Adrenal gland (tissue), 12 donors: ENCODE data around the gene TBC1D16. TPM values are rescaled to one million over a fixed set of nuclear protein-coding genes. Genes with fewer than 3 reads are reported as not detected.

Source experiments
- DNase-seq, 7 donors: peaks; one replicate each; pipeline ENCODE4 v3.0.0-alpha.2; 2019 to 2020
- H3K27ac ChIP-seq, 5 donors: fragments of 200-600 bp; sonication (generic) in 4 of 5; 1 replicate in 3 of 5; 2 replicates in 2 of 5; pipeline versions ENCODE4 v1.5.1 to v1.8.0; 2016 to 2020; ENCODE audit warnings: mild to moderate bottlenecking in 1 of 5
- H3K27me3 ChIP-seq: fragments of 200-600 bp; 2 replicates; pipeline ENCODE4 v1.8.0; 2021
- H3K36me3 ChIP-seq, 2 donors: fragments of 200-600 bp; replicated peaks in 1 of 2; 1 replicate in 1 of 2; 2 replicates in 1 of 2; pipeline versions ENCODE4 v1.5.1 to v1.8.0; 2018 to 2022
- H3K4me1 ChIP-seq, 2 donors: fragments of 200-600 bp; replicated peaks in 1 of 2; 1 replicate in 1 of 2; 2 replicates in 1 of 2; pipeline versions ENCODE4 v1.5.1 to v1.8.0; 2018 to 2021
- H3K4me3 ChIP-seq, 4 donors: fragments of 200-600 bp; sonication (generic) in 3 of 4; one replicate each; pipeline ENCODE4 v1.5.1; 2016 to 2018
- H3K9me3 ChIP-seq, 3 donors: fragments of 200-600 bp; sonication (generic) in 1 of 3; replicated peaks in 1 of 3; 1 replicate in 2 of 3; 2 replicates in 1 of 3; pipeline versions ENCODE4 v1.5.1 to v1.8.0; 2016 to 2021
- POLR2A ChIP-seq, 2 donors: fragments of 450-650 bp; IDR thresholded peaks; one replicate each; pipeline ENCODE4 v1.6.1; 2017; ENCODE audit warnings: antibody characterized with exemption in 2 of 2, mild to moderate bottlenecking in 2 of 2, moderate library complexity in 1 of 2
- WGBS, 4 donors: extraction: QIAGEN DNeasy Blood & Tissue Kit in 2 of 4; methylation state at CpG; one replicate each; pipeline versions ENCODE4 v1.1.5 to v1.1.7; 2013 to 2017; 5-methylcytosine and 5-hydroxymethylcytosine counted together
- intact Hi-C, 2 donors: fragments of 100-400 bp; cut with DNase I; formaldehyde crosslinking; loops; one replicate each; pipeline versions ENCODE4 v1.14.1 to v1.15.0; 2022 to 2023
- polyA plus RNA-seq, 3 donors: library from polyadenylated mRNA; stranded (reverse); fragments of 200-250 nt in 2 of 3; fragments of 350-450 nt in 1 of 3; fragmentation: Illumina TruSeq in 1 of 3; extraction: RNeasy Lipid Tissue Mini Kit (QIAGEN cat#74804) in 1 of 3; gene quantifications; one replicate each; pipeline ENCODE4 v1.2.3, GENCODE V29; 2013 to 2014
- total RNA-seq, 9 donors: library from RNA; depleted of rRNA in 4 of 9; stranded (reverse); fragments of >200 nt in 4 of 9; fragments of 120-200 nt in 1 of 9; fragmentation: NEBNext Ultra II Directional in 1 of 9; extraction: Animal tissue kit (Norgen Biotek cat#: 25700) in 1 of 9; gene quantifications; one replicate each; pipeline versions ENCODE4 v1.1.0 to v1.2.4, GENCODE V29; 2013 to 2023
- TF ChIP-seq, protein P1 (sequence below), 6 experiments: fragments of 450-650 bp in 4 of 6; fragments of 200-600 bp in 2 of 6; sonication (generic) in 1 of 6; IDR thresholded peaks; 1 replicate in 5 of 6; 2 replicates in 1 of 6; pipeline versions ENCODE4 v1.5.1 to v1.8.0; 2016 to 2021; ENCODE audit warnings: antibody characterized with exemption in 6 of 6, mild to moderate bottlenecking in 2 of 6, moderate library complexity in 1 of 6
- donor health status: healthy with polysubstance abuse.
- donor health status: Bipolar disorder and iron deficiency.
- donor health status: DM: yes; HTN: yes; CAD: no.
- donor health status: DM: no; HTN: no; CAD: no.
- donor health status: DM: no; HTN: no; CAD: no.
- donor health status: DM: yes; HTN: yes; CAD: no.

Gene TBC1D16
- total and polyA plus RNA-seq, 12 donors, result 4.2 to 62.5 (median 29.5) TPM

GRCh38 chr17:79950751-79951150 is 84.9 kb downstream of the TBC1D16 start:
- Histone ChIP-seq H3K27ac (no peak overlapping the region), H3K4me3 (no peak overlapping the region), H3K9me3 (no peaks in the 10 kb centered on the region), H3K4me1 (peaks cover 8 to 17% of the 10 kb centered on the region in 2 donors), H3K36me3 (peaks cover 0 to 18% of the 10 kb centered on the region in 2 donors), H3K27me3 (no peaks in the 10 kb centered on the region)
- intact Hi-C loops, result no loop called here
- WGBS, 4 donors, result 78 to 90% (median 87%) methylated on average over 17 of the region's 17 CpGs
- peak in 4 of 7 donors; percentile 2 to 36 (median 10) for DNase-seq
- TF ChIP-seq, protein P1, sequence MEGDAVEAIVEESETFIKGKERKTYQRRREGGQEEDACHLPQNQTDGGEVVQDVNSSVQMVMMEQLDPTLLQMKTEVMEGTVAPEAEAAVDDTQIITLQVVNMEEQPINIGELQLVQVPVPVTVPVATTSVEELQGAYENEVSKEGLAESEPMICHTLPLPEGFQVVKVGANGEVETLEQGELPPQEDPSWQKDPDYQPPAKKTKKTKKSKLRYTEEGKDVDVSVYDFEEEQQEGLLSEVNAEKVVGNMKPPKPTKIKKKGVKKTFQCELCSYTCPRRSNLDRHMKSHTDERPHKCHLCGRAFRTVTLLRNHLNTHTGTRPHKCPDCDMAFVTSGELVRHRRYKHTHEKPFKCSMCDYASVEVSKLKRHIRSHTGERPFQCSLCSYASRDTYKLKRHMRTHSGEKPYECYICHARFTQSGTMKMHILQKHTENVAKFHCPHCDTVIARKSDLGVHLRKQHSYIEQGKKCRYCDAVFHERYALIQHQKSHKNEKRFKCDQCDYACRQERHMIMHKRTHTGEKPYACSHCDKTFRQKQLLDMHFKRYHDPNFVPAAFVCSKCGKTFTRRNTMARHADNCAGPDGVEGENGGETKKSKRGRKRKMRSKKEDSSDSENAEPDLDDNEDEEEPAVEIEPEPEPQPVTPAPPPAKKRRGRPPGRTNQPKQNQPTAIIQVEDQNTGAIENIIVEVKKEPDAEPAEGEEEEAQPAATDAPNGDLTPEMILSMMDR (IDR thresholded peaks at IDR 0.05), result no peak
- no peak for TF ChIP-seq POLR2A (IDR thresholded peaks at IDR 0.05)

GRCh38 chr17:79950306-79950705 is 85.4 kb downstream of the TBC1D16 start:
- WGBS, 4 donors, result 90 to 94% (median 93%) methylated on average over 17 to 31 of the region's 31 CpGs
- Histone ChIP-seq H3K9me3 (no peaks in the 10 kb centered on the region), H3K36me3 (peaks cover 0 to 18% of the 10 kb centered on the region in 2 donors), H3K4me1 (peaks cover 8 to 17% of the 10 kb centered on the region in 2 donors), H3K27ac (no peak overlapping the region), H3K27me3 (no peaks in the 10 kb centered on the region), H3K4me3 (no peak overlapping the region)
- intact Hi-C loops, result no loop called here
- TF ChIP-seq, protein P1 (IDR thresholded peaks at IDR 0.05), result no peak
- no peak for TF ChIP-seq POLR2A (IDR thresholded peaks at IDR 0.05)
- DNase-seq, result peak in 4 of 7 donors; percentile 5 to 38 (median 16)

GRCh38 chr17:79949656-79950209 is 85.9 kb downstream of the TBC1D16 start:
- H3K27ac ChIP-seq, result no peak overlapping the region
- DNase-seq, result peak in 4 of 7 donors; percentile 4 to 39 (median 10)
- WGBS, 4 donors, result 90 to 92% (median 92%) methylated on average over 27 of the region's 27 CpGs
- intact Hi-C loops, result no loop called here
- no peak overlapping the region for H3K4me3 ChIP-seq
- peaks cover 8 to 17% of the 10 kb centered on the region in 2 donors for H3K4me1 ChIP-seq
- H3K27me3 ChIP-seq, result no peaks in the 10 kb centered on the region
- no peak for TF ChIP-seq POLR2A (IDR thresholded peaks at IDR 0.05)
- TF ChIP-seq, protein P1 (IDR thresholded peaks at IDR 0.05), result no peak
- H3K36me3 ChIP-seq, result peaks cover 0 to 18% of the 10 kb centered on the region in 2 donors
- H3K9me3 ChIP-seq, result no peaks in the 10 kb centered on the region

DNA sequence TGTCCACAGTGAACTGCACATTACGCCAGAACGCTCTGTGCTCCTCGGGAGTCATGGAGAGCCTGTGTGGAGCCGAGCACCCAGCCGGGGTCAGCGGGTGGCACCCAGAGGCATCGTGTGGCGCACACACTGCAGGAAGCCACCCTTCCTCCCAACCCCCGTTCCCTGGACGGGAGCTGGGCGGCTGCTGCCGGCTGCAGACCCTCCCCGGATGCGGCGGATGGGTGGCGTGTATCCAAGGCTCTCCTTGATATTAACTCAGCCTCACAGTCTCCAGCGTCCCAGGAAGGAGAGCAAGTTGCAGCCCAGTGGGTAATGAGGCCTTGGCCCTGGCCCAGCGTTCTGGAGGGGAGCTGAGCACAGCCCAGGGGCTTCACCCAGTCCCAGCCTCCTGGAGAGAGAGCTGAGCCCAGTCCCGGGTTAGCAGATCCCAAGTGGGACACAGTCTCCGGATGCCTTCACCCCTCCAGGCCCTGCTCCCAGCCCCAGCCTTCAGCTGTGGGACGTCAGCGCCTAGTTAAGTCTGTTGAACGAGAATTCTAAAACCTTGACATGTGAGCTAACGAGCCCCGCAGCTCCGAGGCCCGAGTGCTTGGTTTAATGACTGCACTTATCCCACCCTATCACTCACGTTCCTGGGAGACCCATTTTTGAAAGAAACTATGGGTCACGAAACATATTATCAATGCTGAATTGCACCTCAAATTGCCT is 86.6 kb downstream of the TBC1D16 start:
- peak in 3 of 7 donors; percentile 8 to 43 (median 11) for DNase-seq
- no peaks in the 10 kb centered on the region for H3K27me3 ChIP-seq
- TF ChIP-seq, protein P1 (IDR thresholded peaks at IDR 0.05), result no peak
- TF ChIP-seq POLR2A (IDR thresholded peaks at IDR 0.05), result no peak
- peaks cover 0 to 23% of the 10 kb centered on the region in 2 donors for H3K36me3 ChIP-seq
- intact Hi-C loops, result no loop called here
- no peaks in the 10 kb centered on the region for H3K9me3 ChIP-seq
- H3K27ac ChIP-seq, result no peak overlapping the region
- no peak overlapping the region for H3K4me3 ChIP-seq
- WGBS, 4 donors, result 90 to 94% (median 91%) methylated on average over 26 to 29 of the region's 29 CpGs
- H3K4me1 ChIP-seq, result peaks cover 8 to 17% of the 10 kb centered on the region in 2 donors
